ENCODE measurements around the gene SBDS.

Gene SBDS

DNA sequence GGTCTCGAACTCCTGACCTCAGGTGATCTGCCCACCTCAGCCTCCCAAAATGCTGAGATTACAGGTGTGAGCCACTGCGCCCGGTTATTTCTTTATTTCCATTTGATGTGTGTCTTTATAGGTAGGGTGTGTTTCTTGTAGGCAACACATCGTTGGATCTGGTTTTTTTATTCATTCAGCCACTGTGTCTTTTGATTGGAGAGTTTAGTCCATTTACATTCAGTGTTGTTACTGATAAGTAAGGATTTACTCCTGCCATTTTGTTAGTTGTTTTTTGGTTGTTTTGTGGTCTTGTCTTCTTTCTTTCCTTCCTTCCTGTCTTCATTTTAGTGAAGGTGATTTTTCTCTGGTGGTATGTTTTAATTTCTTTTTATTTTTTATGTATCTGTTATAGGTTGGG is 57.4 kb downstream of the SBDS start:
- no peak for DNase-seq (ENCODE audit: low spot score)
